Chondrocyte (in vitro differentiated cells): ENCODE data around the gene VHLL. TPM values are rescaled to one million over a fixed set of nuclear protein-coding genes. Genes with fewer than 3 reads are reported as not detected.

Experiments
- DNase-seq: peaks from one replicate; pipeline ENCODE4 v3.0.0; 2021; ENCODE audit warnings: mixed read lengths, low spot score
- H3K27ac Mint-ChIP-seq: one replicate; pipeline ENCODE4 v1.8.0; 2021; ENCODE audit warnings: mild to moderate bottlenecking, moderate library complexity, mixed read lengths; ENCODE audit not compliant: unreplicated experiment
- H3K27me3 Mint-ChIP-seq: 2 replicates; pipeline ENCODE4 v1.8.0; 2021; ENCODE audit warnings: low read depth, mixed read lengths
- H3K36me3 Mint-ChIP-seq: 2 replicates; pipeline ENCODE4 v1.8.0; 2021; ENCODE audit warnings: low read depth, mixed read lengths
- H3K4me1 Mint-ChIP-seq: 2 replicates; pipeline ENCODE4 v1.8.0; 2021; ENCODE audit warnings: low read depth, mild to moderate bottlenecking, mixed read lengths
- H3K4me3 Mint-ChIP-seq: one replicate; pipeline ENCODE4 v1.8.0; 2021; ENCODE audit warnings: mild to moderate bottlenecking, moderate library complexity, mixed read lengths; ENCODE audit not compliant: unreplicated experiment
- H3K9me3 Mint-ChIP-seq: 2 replicates; pipeline ENCODE4 v1.8.0; 2021; ENCODE audit warnings: low read depth, mixed read lengths
- CTCF ChIP-seq: fragments of 200-600 bp; sonication (generic); IDR thresholded peaks from 2 replicates; pipeline ENCODE4 v1.5.0; 2021; ENCODE audit warnings: antibody characterized with exemption, mild to moderate bottlenecking, moderate library complexity
- total RNA-seq: library from RNA; stranded (reverse); gene quantifications from 3 replicates; pipeline ENCODE4 v1.2.1, GENCODE V29; 2021

Gene VHLL
- total RNA-seq, 1 donor from 2014 or later: not detected

- Mint-ChIP-seq H3K27me3 (no peaks in the 10 kb centered on the region), H3K9me3 (no peaks in the 10 kb centered on the region), H3K4me3 (no peak overlapping the region), H3K4me1 (no peaks in the 10 kb centered on the region), H3K36me3 (peaks cover 23% of the 10 kb centered on the region), H3K27ac (no peak overlapping the region)
- DNase-seq: no peak
- no peak for TF ChIP-seq CTCF
Measured at GRCh38 chr1:156249593-156249992, 49.5 kb downstream of the VHLL start.

Other genes with a start within 250 kb of the VHLL start
- gene UBQLN4, start 245.5 kb downstream of the VHLL start, total RNA-seq: 29.3 to 32.9 TPM (median 30.2 TPM) in 3 replicates
- 55.0 to 58.8 TPM (median 56.6 TPM) in 3 replicates for gene LAMTOR2, start 244.5 kb downstream of the VHLL start, total RNA-seq
- not detected in 3 replicates for gene RAB25, start 238.1 kb downstream of the VHLL start, total RNA-seq
- gene MEX3A, start 216.8 kb downstream of the VHLL start, total RNA-seq: 11.7 to 12.7 TPM (median 12.0 TPM) in 3 replicates
- 641 to 675 TPM (median 641 TPM) in 3 replicates for gene LMNA, start 184.6 kb downstream of the VHLL start, total RNA-seq
- gene SEMA4A, start 145.7 kb downstream of the VHLL start, total RNA-seq: 1.6 to 2.5 TPM (median 2.0 TPM) in 3 replicates
- 13.4 to 17.5 TPM (median 17.2 TPM) in 3 replicates for gene SLC25A44, start 105.2 kb downstream of the VHLL start, total RNA-seq
- 35.8 to 40.5 TPM (median 38.6 TPM) in 3 replicates for gene PMF1, start 86.3 kb downstream of the VHLL start, total RNA-seq
- 0.82 TPM in 1 of 3 replicates, not detected in the others for gene BGLAP, start 57.1 kb downstream of the VHLL start, total RNA-seq
- gene PAQR6, start 51.3 kb downstream of the VHLL start, total RNA-seq: 4.9 to 6.9 TPM (median 4.9 TPM) in 3 replicates
- 65.9 to 76.1 TPM (median 73.5 TPM) in 3 replicates for gene SMG5, start 16.5 kb downstream of the VHLL start, total RNA-seq
- 1.7 to 3.1 TPM (median 2.5 TPM) in 3 replicates for gene TMEM79, start 15.0 kb downstream of the VHLL start, total RNA-seq
- gene GLMP, start 3.6 kb downstream of the VHLL start, total RNA-seq: 68.1 to 76.9 TPM (median 71.4 TPM) in 3 replicates
- 159 to 204 TPM (median 161 TPM) in 3 replicates for gene CCT3, start 39.0 kb upstream of the VHLL start, total RNA-seq
- gene TSACC, start 39.2 kb upstream of the VHLL start, total RNA-seq: not detected in 3 replicates
- gene RHBG, start 69.9 kb upstream of the VHLL start, total RNA-seq: not detected in 3 replicates
- gene MEF2D, start 201.5 kb upstream of the VHLL start, total RNA-seq: 42.3 to 64.7 TPM (median 62.0 TPM) in 3 replicates